GM13977 (cell line): ENCODE measurements around the gene TUBGCP6.

Experiments
- DNase-seq: peaks from one replicate; pipeline ENCODE4 v3.0.0; 2012; ENCODE audit warnings: low spot score
- in situ Hi-C: fragments of 300-500 bp; cut with MboI; formaldehyde crosslinking; loops from one replicate; pipeline ENCODE4 v1.12.0; 2022; ENCODE audit warnings: low sequenced_read_pairs, low pct_unique_long_range_greater_than_20kb, mixed read lengths, inconsistent platforms; ENCODE audit not compliant: unreplicated experiment
- TF ChIP-seq, protein P1 (sequence below): IDR thresholded peaks from 2 replicates; pipeline ENCODE4 v1.5.1; 2012; ENCODE audit warnings: mild to moderate bottlenecking, control low read depth; ENCODE audit not compliant: insufficient read depth; ENCODE audit errors: extremely low read depth, missing control alignments

The TUBGCP6 gene

DNA sequence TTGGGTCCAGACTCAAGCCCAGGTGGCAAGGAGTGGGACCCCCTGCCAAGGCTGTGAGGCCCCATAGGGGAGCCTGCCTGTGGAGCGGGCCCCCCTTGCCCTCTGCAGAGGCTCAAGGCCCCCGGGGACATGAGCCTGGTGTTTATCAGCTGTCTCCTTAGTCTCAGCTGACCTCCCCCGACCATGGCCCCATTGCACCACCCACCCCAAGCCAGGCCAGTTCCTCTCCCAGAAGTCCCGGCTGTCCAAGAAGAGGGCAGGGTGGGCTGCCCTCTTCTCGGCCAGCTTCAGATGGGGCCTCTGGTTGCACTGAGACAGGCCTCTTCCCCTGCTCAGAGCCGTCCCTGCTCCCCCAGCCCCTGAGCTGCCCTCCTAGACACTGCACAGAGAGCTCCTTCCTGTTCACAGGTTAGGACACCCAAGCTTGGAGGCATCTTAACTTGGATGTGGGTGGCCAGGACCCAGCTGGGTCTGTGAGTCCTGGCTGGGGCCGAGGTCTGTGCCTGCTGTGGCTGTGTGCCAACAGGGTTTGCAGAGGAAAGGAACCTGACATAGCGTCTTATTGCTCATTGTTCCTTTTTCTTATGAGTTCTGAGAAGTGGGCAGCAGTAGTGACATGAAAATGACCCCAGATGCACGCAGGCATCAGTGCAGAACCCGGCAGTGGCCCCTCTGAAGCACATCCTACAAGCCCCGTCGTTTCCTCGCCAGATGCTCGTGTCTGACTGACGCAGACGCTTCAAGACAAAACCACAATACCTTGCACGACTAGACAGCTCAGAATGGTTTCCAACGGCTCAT is 53.7 kb downstream of the TUBGCP6 start:
- peak; percentile 86 for DNase-seq
- in situ Hi-C loops = no loop called here
- TF ChIP-seq, protein P1, sequence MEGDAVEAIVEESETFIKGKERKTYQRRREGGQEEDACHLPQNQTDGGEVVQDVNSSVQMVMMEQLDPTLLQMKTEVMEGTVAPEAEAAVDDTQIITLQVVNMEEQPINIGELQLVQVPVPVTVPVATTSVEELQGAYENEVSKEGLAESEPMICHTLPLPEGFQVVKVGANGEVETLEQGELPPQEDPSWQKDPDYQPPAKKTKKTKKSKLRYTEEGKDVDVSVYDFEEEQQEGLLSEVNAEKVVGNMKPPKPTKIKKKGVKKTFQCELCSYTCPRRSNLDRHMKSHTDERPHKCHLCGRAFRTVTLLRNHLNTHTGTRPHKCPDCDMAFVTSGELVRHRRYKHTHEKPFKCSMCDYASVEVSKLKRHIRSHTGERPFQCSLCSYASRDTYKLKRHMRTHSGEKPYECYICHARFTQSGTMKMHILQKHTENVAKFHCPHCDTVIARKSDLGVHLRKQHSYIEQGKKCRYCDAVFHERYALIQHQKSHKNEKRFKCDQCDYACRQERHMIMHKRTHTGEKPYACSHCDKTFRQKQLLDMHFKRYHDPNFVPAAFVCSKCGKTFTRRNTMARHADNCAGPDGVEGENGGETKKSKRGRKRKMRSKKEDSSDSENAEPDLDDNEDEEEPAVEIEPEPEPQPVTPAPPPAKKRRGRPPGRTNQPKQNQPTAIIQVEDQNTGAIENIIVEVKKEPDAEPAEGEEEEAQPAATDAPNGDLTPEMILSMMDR = no peak

DNA sequence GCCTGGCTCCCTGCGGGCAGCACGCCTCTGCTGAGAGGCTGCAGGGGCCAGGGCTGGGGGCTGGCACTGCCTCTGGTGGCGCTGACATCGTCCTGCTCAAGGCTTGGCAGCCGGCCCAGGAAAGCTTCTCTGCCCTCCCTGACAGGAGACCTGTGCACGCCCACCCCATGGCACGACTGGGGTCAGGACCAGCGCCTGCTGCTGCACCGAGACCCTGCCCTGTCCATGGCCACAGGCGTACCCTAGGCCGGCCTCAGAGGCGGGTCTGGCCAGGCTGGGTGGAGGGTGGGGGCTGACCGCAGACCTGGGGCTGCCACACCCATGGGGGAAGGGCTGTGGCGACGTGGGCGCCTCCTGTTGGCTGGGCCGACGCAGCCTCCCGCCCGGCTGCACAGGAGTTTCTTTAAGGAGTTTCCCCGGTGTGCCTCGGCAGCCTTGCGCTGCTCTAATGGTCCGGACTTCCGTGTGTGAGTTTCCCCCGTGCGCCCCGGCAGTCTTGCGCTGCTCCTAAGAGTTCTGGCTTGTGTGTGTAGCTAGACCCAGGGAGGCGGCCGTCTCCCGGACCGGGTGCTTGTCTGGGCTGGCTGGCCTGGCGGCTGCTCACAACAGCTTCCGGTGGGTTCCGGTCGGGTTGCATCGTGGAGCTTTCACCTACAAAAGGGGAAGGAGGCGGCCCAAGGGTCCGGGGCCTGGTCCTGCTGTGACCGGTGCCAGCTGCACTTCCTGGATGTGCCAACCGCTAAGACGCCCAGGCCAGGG is 54.5 kb downstream of the TUBGCP6 start:
- peak; percentile 89 for DNase-seq
- in situ Hi-C loops = no loop called here
- TF ChIP-seq, protein P1 = peak; percentile 45

DNA sequence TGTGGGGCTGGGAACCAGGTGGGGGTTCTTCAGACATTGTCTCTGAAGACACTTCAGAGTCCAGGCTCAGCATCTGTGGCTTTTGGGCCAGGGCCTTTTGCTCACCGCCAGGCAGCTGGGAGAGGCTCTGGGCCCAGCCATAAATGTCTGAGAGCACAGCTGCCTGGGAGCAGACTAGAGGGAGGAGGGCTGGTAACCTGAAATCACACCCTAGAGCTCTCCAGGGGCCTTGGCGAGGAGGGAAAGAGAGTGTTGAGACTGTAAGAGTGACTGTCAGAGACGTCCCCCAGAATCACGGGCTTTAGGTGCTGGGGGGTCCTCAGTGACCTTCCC is 55.0 kb downstream of the TUBGCP6 start:
- in situ Hi-C loops = no loop called here
- DNase-seq = no peak
- TF ChIP-seq, protein P1 = no peak

DNA sequence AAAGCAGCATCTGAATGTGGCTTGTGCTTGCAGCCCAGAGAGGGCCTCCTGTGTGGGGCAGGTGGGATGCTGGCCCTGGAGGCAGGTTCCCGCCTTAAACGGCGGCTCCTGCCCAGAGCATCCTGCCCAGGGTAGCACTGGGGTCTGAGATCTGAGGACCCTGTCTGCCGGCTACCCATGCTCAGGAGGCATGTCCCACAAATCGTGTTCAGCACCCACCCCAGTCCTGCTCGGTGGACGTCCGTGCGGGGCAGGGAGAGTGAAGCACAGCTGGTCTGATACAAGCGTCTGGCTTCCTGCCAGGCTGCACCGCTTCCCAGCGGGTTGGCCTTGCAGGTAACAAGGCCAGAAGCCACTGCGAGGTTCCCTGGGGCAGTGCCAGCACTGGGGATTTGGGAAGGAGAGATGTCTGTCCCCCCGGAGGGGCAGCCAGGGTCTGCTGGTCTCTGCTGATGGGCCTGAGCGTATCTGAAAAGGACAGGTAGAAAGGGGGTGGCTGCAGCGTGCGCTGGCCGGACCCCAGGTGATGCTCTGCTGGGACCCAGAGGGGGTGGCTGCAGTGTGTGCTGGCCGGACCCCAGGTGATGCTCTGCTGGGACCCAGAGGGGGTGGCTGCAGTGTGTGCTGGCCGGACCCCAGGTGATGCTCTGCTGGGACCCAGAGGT is 55.5 kb downstream of the TUBGCP6 start:
- no peak for DNase-seq
- in situ Hi-C loops = no loop called here
- TF ChIP-seq, protein P1 = no peak

DNA sequence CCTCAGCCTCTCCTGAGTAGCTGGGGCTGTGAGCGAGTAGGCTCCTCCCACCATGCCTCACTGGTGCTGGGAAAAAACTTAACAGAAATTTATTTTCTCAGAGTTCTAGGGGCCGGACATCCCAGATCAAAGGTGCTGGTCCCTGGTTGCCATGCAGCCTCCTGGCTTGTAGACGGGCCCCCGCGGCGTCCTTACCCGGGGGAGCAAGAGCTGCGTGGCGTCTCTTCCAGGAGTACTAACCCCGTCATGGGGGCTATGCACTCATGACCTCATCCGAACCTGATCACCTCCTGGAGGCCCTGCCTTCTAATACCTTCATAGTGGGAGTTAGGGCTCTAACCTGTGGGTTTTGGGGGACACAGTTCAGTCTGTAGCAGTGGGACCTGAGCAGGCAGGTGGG is 56.5 kb downstream of the TUBGCP6 start:
- in situ Hi-C loops = no loop called here
- DNase-seq = no peak
- TF ChIP-seq, protein P1 = no peak

DNA sequence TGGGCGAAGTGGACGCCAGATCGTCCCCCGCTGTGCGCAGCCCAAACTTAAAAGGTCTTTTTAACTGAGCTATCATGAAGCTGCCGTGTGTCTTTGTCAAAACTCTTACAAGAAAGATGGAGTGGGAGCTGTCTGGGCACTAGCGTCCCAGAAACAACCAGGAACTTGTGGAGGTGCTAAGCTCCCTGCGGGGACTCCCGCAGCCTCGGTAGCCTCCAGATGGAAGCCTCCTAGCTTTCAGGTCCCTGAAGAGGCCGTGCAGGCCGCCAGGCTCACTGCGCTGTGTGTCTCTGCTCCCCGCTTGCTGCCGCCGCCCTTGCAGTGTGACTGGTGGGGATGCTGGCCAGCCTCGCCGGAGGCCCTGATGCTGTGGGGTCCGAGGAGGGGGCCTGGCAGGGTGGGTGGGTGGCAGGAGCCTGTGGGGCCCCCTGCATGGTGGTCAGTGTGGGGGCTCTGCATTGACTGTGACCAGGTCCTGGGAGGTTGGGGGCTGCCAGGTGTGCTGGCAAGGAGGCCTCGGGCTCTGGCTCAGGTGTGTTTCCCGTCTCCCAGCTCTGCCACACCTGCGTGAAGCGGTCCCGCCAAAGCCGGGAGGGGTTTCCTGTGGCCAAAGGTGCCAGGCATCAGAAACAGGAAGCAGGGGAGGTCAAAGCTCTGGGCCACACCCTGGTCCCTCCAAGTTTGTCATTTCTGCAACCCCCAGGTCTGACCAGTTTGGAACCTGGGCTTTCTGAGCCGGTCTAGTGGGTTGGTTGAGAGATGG is 57.9 kb downstream of the TUBGCP6 start:
- DNase-seq = no peak

More for the DNA sequence above, 57.9 kb downstream of the TUBGCP6 start:
- TF ChIP-seq, protein P1 = no peak
- in situ Hi-C loops = no loop called here
